GM18867 (cell line): ENCODE data around the gene HIPK2.
A peak's percentile ranks its signal among the peaks of the same experiment; 100 is the strongest.

Experiments
- ATAC-seq: cut with Tn5 transposase; IDR thresholded peaks from one replicate; pipeline ENCODE4 v1.9.1; 2021; ENCODE audit warnings: mild to moderate bottlenecking, moderate library complexity; ENCODE audit not compliant: unreplicated experiment

The HIPK2 gene

DNA sequence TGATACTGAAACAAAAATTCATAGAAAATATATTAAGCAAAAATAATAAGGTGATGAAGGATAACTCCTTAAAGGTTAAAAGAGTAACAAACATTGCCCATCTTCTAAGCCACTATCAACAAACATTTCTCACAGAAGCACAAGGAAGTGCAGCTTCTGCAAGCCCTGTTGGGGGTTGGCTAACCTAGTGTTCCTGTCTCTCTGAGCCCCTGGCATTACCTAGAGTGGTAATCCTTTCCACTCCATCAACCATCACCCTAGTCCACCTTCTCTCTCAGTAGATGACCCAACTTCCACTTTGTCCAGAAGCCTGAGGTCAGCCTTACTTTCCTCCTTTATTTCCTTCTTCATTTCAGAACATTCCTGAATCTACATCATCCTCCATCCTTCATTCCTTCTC, 59.7 kb downstream of the HIPK2 start:
- no peak for ATAC-seq

DNA sequence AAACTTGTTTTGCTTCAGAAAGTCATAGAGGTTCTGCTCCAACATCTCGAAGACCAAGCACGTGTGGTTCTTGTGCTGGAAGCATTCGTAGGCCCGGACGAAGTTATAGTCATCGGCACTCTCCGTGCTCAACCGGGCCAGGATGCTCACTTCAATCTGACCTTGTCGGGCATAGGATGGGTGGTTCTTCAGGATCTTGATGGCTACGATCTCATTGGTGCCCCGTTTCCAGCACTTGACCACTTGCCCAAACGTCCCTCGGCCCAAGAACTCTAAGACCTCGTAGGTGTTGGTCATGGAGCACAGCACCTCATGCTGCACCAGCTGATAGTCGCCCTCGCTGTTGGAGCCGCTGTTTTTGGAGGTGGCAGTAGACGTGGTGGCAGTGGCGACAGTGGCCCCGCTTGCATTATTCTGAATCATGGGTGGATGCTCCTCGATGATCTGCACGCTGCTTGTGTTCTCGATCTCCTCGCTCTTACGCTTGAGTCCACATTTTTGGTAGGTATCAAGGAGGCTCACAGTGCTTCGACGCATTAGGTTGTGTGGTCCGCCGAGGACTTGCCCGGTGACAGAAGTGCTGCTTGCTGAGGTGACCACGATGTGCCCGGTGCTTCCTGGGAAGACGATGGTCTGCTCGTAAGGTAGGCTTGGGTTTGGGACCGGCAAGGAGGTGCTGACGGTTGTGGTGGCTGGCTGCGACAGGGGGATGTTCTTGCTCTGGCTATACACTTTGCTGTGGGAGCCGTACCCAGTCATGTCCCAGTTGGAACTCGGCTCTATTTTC, 61.4 kb downstream of the HIPK2 start:
- no peak for ATAC-seq

DNA sequence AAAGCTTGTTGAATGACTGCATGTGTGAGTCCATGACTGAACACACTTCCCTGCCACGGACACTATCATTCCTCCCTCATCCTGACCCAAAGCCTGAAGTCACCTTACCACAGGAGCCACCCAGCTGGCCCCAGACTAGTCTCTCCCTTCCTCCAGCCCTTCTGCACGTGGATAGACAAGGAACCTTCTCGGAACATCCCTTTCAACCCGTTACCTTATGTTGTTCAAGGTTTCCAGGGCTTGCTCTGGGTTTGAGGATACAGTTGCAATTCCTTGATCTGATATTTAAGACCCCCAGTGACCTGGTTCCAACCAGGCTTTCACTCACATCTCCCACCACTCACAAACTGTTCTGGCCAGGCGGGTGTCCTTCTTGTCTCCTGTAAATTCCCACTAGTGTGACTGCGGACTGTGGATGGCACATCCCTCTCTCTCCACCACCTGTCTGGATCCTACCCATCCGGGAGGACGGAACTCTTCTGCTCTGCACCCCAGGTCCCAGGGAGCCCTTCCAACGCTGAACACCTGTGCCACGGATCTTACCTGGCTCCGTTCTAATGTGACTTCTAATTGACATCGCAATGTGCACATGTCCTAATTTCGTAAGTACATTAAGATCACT, 62.5 kb downstream of the HIPK2 start:
- no peak for ATAC-seq

DNA sequence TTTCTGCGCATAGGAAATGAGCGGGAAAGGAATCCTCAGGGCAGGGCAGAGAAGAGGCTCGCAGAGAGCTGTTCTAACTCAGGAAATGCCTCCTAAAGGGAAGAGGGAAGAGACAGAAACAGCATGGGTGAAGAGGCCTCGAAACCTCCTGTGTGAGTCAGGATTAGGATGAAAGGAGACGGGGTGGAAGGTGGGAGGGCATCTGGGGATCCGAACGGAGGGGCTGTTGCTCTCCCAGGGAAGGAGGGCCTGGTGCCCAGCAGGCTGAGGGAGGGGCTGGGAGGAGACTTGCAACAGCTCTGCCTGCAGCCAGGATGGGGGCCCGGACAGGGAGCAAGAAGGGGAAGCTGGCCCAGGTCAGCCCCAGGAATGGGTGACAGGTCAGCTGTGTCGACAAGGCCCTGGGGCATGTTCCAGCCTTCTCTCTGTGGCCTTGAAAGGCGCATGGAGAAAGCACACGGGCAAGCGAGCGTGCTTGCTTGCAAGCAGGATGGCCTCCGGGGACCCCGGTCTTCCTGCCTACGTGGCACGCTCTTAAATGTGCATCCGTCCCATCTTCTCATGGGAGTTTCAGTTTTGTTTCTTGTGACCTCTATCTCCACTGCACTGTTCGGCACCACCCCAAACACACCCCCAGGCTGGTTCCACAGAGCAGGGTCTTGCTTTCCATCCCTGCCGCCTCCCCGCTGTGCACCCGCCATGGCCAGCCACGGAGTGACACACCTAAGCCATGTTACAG, 63.5 kb downstream of the HIPK2 start:
- ATAC-seq = peak; percentile 91

DNA sequence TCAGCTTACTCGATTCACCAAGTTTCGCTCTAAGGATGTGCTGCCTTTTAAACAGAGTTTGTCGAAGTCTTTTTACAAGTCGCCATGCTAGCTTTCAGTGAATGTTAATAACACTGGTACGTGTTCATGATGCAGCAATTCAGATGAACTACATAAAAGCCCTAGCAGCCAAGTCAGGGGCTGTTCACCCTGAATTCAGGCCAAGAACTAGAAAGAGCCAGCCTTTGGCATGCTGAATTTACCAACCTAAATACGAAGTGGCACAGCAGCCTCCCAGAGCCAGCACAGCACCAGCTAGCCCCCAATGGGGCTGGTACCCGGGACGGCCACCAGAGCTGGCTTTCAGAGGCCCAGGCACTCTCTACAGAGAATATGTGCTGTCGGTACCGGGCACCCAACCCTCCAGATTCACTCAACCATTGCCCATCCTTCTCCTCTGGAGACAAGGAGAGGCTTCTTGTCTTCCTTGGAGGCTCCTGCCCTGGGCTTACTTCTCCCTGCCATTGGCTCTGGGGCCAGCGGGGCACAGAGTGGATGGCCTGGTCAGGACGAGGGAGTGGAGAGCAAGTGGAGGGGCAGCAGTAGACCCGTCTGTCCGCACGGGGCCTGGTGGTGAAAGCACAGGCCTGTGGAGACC, 64.2 kb downstream of the HIPK2 start:
- ATAC-seq = no peak

DNA sequence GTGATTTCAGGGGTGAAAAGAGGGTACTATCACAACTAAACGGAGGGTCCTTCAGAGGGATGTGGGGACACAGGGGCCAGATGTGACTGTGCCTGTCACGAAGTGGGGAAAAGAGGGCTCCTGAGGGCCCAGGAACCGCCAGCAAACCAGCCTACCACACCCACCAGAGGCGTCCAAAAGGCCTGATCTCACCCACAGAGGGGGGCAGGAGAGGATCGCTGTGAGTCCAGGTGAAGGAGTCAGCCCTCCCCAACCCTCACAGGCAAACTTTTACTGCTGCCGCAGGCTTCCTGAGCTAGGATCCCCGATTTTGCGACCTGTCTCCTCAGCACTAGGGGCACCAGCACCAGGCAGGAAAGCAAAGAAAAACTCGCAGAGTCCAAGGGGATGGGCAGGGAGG, 64.7 kb downstream of the HIPK2 start:
- ATAC-seq = no peak

DNA sequence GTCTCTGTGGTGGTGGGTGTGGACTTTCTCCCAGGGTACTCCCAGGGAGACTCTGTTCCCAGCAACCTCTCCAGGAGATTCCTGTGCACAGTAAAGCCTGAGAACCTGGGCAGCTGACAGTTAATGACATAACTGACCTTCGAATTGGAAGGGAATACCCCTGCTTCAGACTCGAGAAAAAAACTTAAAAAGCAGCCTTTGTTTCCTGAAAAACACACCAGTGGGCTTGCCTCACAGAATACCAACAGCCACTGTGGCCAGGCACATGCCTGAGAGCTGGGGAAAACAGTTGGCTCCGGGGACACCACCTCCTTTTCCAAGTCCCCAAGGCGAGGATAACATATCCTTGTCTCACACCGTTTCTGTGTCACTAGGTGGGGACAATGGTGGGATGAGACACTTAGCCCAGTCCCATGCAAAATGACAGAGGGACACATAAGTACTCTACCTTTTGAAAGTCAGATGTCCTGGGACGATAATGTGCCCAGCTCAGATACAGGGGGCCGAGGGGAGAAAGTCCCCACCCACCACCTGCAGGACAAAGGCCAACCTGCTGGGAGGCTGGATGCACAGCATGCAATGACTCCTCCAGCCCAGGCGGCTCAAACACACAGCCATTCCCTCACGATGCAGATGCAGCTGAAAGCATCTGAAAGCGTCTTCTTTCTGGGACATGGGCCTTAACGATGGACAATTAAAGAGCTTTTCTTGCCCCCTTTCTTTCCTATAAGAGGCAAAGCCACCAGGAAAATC, 65.6 kb downstream of the HIPK2 start:
- ATAC-seq = no peak

DNA sequence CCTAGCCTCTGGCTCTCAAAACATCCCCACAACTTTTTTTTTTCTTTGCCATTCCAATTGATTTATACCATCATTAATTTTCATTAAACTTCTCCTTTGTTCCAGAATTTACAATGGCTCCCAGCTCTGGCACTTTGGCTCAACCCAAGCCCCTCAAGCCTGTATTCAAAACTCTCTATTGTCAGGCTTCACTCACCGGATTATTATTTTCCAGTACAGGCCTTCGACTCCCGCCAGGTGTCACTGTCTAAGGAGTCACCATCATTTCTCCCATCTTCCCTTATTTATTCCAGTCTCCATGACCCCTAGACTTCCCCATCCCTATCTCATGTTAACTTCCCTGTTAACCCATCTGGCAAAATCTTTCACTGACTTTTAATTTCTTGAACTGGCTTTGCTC, 67.8 kb downstream of the HIPK2 start:
- no peak for ATAC-seq

DNA sequence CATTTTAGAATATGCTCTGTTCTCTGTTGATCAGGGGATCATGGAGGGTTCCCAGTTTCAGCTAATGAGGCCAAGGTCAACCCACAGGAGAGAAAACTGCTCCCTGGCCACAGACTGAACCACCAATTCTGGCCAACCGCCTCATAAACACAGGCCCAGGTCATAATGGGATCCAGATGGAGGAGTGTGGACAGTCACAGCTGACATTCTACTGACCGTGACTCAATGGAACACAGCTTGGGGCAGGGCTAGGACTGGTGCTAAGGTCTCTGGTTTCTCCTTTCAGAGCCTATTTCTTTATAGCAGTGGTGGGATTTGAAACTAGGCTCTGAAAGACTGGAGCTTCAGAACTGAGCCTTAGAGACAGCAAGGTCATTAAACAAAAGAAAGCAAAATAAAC, 68.3 kb downstream of the HIPK2 start:
- no peak for ATAC-seq

DNA sequence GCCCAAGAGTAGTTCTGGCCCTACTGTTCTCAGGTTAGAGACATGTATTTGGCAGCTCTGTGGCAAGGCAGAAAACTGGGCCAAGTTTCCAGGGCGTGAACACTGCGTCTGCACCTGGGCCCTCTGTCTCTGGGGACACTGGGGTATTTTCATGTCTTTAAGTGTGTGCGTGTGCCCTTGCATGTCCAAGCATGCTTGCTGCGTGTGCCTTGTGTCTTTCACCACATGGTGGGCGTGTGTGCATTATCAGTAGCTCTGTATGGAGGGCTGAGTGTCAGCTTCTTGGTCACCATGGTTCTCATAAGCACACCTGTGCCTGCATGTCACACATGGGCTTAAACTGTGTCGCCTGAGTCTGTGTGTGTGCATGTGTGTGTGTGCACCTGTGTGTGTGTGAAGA, 69.3 kb downstream of the HIPK2 start:
- ATAC-seq = peak; percentile 82

DNA sequence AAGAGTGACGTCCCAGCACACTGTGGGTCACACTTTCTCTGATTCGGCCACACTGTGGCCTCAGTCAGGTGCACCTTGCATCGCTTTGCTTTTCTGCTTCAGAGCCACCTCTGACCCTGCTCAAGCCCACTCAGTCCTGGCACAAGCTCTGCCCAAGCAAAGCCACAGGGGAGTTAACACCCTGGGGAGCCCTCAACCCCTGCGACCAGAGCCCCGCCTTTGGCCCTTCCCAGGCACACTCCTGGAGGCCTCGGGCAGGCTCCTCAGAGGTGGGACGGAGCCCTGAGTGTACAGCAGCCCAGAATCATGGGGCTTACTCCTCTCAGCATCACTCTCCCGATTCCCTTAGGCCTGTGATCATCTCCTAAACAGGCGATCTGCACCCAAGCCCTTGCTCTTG, 71.0 kb downstream of the HIPK2 start:
- no peak for ATAC-seq

DNA sequence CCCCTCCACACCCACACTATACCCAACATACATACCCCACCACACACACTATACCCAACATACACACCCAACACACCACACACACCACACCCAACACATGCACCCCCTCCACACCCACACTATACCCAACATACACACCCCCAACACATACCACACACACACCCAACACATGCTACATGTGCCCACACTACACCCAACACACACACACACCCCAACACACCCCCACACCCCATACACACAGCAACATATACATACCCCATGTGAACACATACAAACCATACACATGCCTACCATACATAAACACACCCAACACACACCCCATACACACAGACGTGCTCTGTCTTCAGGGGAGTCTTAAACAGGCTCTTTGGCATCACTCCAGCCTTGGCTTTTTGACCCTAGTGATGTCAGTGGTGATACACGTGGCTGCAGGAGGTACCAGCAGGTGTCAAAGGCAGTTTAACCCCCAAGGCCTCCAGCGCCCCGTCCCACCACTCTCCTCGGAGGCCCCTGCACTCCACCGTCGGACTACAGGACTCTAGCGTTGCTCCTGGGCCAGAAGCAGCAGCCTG, 73.4 kb downstream of the HIPK2 start:
- ATAC-seq = no peak

DNA sequence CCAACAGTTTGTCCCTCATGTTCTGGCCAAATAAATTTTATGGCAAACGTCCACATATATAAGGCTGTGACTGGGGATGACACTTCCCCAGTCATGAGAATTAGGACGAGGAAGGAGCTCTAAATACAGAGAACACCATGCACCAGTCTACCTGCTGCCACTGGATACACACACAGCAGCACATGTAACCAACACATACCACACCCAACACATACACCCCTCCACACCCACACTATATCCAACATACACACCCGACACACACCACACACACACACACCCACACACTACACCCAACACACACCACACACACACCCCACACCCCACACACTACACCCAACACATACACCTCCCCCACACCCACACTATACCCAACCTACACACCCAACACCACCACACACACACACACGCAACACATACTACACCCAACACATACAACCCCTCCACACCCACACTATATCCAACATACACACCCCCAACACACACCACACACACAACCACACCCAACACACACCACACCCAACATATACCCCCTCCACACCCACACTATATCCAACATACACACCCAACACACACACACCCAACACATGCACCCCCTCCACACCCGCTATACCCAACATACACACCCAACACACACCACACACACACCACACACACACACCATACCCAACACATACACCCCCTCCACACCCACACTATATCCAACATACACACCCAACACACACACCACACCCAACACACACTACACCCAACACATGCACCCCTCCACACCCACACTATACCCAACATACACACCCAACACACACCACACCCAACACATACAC, 74.1 kb downstream of the HIPK2 start:
- ATAC-seq = peak; percentile 20

DNA sequence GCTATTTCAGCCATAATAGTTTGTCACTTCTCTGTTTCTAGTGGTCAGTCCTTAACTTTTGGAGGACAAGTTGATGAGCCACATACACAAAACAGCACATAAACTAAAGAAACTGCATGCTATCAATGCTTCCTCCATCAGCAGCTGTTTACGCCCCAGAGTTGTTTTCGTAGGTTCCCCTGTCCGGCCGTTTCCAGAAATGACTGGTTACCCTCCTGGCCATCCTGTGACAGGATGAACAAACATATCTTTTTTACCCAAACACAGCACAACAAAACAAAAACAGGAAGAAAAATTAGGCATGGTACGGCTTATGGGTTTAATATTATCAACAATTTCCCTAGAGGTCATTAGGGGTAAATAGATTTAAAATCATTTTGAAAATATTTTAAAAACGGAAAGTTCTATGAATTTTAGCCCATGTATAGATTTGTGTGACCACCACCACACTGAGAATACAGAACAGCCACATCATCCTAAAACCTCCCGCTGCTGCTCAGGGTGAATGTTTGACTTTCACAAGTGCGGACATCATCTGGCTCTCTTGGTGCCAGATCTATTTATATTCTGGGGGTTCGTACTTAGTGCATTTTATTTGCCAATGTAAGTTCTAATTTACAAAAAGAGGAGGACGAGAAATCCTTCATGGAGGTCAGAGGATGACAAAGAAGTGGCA, 74.8 kb downstream of the HIPK2 start:
- peak; percentile 79 for ATAC-seq

DNA sequence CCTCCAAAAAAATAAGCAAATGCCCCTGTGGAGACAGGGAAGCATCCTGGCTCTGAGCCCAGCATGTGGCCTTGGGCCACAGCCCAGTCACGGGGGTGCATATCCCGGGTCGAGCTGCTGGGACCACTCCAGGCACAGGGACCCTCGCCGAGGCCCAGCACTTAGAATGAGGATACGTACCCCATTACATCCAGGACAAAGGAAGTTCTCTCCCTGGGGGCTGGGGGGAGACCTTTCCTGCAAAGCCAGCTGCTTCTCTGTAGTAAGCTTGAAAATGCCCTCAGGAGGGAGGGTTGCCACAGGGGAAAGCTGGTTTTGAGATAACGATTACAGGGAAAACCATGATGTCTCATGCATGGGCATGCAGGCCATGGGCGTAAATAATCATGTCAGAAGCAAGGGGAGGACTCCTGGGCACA, 75.5 kb downstream of the HIPK2 start:
- no peak for ATAC-seq

DNA sequence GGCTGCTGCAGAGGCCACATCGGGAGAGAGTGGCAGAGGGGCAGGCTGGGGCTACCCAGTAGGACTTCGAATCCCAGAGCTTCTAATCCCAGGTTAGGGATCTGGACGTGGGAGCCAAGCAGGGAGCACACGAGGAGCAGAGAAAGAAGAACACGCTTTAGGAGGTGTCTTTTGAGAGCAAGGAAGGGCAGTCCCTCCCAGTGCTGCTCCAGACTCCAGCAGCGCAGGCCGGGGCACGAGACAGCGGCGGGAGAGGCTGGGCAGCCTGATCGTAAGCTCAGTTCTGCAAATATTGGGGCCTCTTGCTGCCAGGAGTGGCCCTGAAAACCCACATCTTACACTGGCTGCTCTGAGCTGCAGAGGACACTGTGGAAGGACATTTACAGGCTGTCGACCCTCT, 75.9 kb downstream of the HIPK2 start:
- ATAC-seq = no peak

DNA sequence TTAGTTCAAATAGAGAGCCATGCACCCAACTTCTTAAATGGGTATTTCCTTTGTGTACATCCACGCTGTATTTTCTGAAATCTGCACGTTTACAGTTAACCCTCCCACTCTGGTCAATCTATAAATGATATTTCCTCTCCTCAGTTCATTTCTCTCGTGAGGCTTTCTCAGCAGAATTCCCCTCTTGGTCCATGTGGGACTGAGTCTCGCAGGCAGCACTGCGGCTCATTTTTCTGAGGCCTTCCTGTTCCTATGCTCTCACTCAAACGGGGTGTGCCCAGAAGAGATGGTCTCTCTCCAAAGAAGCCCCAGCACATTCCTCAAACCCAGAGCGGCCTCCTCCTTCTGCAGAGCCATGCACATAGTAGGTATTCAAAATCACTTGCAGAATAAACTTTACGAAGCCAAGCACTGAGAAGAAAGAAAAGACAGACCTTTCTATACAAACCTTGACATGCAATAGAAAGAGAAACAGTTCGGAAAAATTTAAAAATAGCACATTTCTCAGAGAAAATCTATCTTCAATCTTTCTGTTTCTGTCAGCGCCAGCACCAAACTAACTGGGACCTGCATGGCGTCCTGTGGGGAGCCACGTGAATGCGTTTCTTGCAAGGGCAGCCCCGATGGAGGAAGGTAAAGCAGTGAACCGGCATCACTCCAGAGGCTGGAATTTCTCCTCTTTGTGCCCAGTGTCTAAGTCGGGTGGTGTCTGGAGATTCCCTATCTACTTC, 77.1 kb downstream of the HIPK2 start:
- ATAC-seq = no peak
